ENCODE results near the gene L3MBTL1.

L3MBTL1 gene

DNA sequence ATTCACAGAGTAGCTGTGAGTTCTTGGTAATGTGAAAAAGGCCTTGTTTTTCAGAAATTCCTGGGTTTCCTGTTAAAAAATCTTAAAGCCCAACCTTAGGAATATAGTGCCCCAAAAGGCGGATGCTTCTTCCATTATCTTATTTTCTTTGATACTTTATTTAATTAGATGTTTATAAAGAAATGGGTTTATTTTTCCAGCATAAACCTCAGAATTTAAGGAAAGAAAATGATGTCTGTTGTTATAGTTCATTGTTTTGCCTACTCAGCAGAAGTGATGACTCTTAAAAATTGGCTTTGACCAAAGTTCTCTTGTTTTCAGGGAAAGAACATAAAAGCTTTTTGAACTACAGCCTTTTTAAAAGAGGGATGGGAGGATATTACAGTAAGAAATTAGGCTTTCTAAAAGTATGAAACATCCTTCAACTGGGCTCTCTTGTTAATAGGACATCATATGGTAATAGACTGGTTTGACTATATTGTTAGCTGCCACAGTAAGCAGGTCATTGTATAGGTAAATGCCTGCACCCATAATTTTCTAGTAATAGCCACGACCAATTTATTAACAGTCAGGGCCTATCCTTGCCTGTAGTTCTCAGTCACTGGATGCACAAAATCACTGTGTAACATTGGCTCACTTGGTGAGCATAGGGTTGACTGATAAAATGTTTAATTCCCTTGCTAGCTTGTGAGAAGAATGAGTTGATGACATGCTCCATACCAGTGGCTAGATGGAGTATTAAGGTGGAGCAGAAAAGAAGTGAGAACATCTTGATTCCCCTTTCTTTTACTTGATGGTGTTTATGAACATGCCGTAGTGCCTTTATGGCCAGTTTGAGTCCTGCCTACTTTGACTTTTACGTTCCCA, 44.6 kb upstream of the L3MBTL1 start:
- TF ChIP-seq, protein P1, sequence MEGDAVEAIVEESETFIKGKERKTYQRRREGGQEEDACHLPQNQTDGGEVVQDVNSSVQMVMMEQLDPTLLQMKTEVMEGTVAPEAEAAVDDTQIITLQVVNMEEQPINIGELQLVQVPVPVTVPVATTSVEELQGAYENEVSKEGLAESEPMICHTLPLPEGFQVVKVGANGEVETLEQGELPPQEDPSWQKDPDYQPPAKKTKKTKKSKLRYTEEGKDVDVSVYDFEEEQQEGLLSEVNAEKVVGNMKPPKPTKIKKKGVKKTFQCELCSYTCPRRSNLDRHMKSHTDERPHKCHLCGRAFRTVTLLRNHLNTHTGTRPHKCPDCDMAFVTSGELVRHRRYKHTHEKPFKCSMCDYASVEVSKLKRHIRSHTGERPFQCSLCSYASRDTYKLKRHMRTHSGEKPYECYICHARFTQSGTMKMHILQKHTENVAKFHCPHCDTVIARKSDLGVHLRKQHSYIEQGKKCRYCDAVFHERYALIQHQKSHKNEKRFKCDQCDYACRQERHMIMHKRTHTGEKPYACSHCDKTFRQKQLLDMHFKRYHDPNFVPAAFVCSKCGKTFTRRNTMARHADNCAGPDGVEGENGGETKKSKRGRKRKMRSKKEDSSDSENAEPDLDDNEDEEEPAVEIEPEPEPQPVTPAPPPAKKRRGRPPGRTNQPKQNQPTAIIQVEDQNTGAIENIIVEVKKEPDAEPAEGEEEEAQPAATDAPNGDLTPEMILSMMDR (IDR thresholded peaks at IDR 0.05; ENCODE audit: low read depth, low read length): no peak
- DNase-seq (ENCODE audit: extremely low read depth, low read depth): no peak

DNA sequence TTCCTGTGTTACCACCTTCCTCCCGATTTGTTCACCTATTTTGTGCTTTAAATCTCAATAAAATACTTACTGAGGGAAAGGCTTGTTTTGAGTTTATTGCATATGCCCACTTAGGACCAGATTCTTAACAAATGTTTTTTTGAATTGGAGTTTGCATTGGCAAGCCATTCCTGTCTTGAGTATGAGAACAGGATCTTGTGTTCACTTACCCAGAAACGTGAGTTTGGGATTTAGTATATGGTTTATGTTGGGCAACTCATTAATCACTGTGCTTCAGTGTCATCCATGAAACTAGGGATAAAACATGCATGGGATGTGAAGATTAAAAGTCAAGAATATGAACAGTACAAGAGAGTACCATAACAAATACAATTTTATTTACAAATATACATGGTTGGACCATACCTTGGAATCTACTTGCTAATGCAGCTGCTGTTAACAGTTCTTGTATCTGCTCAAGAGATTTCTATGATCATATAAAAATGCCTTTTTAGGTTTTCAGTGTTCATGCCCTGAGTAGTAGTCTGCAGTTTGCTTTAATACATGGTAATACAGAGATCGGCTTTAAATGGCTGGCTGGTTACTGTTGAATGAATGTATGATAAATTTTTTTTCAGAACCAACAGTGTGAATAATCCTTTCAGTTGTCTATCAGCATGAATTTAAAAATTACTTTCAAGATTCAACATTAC, 43.8 kb upstream of the L3MBTL1 start:
- TF ChIP-seq, protein P1 (IDR thresholded peaks at IDR 0.05; ENCODE audit: low read depth, low read length): no peak

DNA sequence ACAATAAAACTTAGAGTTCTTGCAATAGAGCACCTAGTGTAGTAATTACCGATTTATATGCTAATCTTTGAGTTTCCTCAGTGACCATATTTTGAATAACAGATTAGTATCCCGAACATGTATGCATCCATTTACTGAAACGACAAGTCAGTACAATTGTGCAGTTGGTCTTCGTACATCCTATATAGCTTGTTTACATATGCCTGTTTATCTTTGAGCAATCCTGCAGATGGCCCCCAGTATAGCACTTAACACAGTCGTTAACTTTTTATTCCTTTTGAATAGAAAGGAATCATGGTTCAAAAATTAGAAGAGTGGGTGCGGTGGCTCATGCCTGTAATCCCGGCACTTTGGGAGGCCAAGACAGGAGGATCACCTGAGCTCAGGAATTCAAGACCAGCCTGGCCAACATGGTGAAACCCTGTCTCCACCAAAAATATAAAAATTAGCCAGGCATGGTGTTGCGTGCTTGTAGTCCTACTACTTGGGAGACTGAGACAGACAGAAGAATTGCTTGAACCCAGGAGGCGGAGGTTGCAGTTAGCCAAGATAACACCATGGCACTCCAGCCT, 43.2 kb upstream of the L3MBTL1 start:
- no peak for DNase-seq (ENCODE audit: extremely low read depth, low read depth)
- TF ChIP-seq, protein P1 (IDR thresholded peaks at IDR 0.05; ENCODE audit: low read depth, low read length): no peak

More for the DNA sequence above, 43.8 kb upstream of the L3MBTL1 start:
- no peak for DNase-seq (ENCODE audit: extremely low read depth, low read depth)

DNA sequence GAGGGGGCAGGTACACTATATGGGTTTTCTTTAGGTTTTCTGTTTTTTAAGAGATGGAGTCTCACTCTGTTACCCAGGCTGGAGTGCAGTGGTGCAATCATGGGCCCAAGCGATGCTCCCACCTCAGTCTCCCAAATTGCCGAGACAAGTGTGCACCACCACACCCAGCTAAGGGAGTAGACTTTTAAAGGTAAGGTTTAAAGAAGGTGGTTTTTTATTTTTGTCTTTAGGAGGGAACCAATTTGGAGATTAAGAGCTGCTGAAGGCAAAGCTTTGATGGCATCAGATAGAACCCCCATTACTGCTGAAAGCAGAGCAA, 41.9 kb upstream of the L3MBTL1 start:
- TF ChIP-seq, protein P1 (IDR thresholded peaks at IDR 0.05; ENCODE audit: low read depth, low read length): no peak
- DNase-seq (ENCODE audit: extremely low read depth, low read depth): no peak

DNA sequence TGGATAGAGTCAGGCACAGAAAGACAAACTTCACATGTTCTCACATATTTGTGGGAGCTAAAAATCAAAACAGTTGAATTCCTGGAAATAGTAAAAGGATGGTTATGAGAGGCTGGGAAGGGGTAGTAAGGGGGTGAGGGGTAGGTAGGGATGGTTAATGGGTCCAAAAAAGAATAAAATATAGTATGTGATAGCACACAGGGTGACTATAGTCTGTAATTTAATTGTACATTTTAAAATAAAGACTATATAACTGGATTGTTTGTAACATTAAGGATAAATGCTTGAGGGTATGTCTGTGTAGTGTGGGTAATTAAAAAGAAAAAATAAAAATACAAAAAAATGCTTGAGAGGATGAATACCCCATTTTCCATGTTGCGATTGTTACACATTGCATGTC, 39.9 kb upstream of the L3MBTL1 start:
- TF ChIP-seq, protein P1 (IDR thresholded peaks at IDR 0.05; ENCODE audit: low read depth, low read length): no peak

DNA sequence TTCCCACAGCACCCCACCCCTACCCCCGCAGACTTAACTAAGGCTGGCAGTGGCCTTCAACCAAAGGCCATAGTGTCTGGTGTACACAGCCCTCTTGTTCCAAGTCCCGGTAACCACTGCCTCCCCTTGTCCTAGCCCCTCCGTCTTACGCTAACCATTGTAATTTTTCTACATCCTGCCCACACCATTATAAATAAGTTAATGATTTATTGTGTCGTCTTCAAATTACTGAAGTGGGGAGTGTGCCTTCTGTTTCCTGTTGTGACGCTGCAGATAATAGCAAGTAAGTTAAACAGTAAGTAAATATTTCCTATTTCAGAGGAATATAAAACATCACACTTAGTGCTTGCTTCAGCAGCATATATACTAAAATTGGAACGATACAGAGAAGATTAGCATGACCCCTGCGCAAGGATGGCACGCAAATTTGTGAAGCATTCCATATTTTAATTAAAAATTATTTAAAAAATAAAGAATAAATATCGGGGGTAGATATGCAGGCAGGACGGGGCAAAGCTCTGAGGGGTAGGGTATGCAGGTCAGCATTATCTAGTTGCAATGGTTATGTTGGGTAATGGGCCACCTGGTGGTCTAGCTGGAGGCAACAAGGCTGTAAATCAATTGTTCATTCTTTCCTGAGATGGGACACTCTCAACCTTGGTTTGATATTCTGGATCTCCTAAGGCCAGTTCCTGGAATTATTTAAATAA, 34.7 kb upstream of the L3MBTL1 start:
- no peak for DNase-seq (ENCODE audit: extremely low read depth, low read depth)
- TF ChIP-seq, protein P1 (IDR thresholded peaks at IDR 0.05; ENCODE audit: low read depth, low read length): no peak

More for the DNA sequence above, 39.9 kb upstream of the L3MBTL1 start:
- no peak for DNase-seq (ENCODE audit: extremely low read depth, low read depth)

All from AG09319 (cell line).